ENCODE results near the gene COPRS. TPM values are rescaled to one million over a fixed set of nuclear protein-coding genes. Genes with fewer than 3 reads are reported as not detected.
"Not testable (repeated sequence)": the region's sequence is repeated elsewhere in the genome, so short reads cannot be mapped to it uniquely, and the experiment has no call there.

The COPRS gene
- total RNA-seq, 2 donors from 2014 or later: 21.5 to 30.6 TPM

DNA sequence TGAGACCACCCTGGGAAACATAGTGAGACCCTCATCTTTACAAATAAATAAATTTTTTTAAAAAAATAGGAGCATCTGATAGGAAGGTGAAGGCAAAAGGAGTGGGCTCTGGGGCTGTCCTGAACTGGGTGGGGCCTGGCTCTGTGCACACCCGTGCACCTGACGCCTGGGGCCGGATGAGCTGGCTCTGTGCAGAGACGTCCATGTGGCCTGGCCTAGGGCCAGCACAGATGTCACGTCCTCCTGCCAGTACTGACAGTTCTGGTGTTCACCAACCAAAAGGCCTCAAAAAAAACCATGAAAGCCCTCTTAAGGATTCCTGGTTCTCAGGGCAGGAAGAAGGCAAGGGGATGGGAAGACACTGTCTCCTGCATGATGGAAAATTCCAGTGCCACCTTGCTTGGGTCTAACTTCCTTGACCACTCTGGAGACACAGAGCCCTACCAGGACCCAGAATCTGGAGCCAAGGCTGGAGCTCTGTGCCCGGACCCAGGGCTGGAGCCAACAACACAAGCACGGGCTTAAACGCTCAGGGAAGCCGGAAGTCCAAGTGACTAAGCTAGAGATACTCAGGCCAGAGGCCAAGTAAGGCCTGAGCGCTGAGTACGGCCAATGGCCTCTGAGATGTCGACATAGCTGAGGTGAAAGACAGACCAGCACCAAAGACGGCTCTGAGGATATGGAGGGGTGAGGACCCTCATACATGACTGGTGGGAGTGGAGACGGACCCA, 32.9 kb downstream of the COPRS start:
- intact Hi-C loops (cut with DNase I): no loop called here
- no peak overlapping the region for H3K4me3 ChIP-seq
- no peaks in the 10 kb centered on the region for H3K4me1 ChIP-seq
- no peaks in the 10 kb centered on the region for H3K27me3 ChIP-seq
- no peak overlapping the region for H3K9ac ChIP-seq (ENCODE audit: low read depth in 2 of 2, low read length in 2 of 2)
- no peak for TF ChIP-seq CTCF (IDR thresholded peaks at IDR 0.05)
- H3K36me3 ChIP-seq: no peaks in the 10 kb centered on the region
- DNase-seq: no peak
- no peaks in the 10 kb centered on the region for H3K9me3 ChIP-seq
- H3K27ac ChIP-seq: no peak overlapping the region

DNA sequence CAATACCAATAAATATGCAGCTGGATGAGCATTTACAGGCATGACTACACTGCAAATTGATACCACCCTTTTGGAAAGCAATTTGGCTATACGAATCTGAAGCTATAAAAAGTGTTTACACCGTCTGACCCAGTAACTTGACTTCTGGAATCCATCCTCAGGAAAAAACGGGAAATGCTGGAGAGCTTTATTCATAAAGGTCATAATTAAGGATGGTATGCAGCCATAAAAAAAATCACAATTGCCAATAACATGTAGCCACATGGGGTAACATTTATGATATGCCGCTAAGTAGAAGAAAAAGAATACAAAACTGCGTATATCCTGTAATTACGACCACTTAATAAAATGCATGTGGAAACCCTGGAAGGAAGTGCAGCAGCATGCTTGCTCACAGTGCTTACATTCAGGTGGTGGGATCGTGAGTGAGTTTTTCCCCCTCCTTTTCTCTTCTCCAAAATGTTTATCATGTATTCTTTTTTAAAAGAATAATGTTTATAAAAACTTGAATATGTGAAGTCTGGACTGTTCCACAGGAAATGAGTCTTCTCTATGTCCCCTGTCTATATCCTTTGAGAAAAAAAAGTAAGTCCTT, 34.2 kb downstream of the COPRS start:
- H3K9me3 ChIP-seq: no peaks in the 10 kb centered on the region
- H3K4me1 ChIP-seq: no peaks in the 10 kb centered on the region
- no peak overlapping the region for H3K9ac ChIP-seq (ENCODE audit: low read depth in 2 of 2, low read length in 2 of 2)
- no peaks in the 10 kb centered on the region for H3K27me3 ChIP-seq
- H3K27ac ChIP-seq: no peak overlapping the region
- H3K4me3 ChIP-seq: no peak overlapping the region
- DNase-seq: no peak
- TF ChIP-seq CTCF (IDR thresholded peaks at IDR 0.05): no peak
- intact Hi-C loops (cut with DNase I): no loop called here
- H3K36me3 ChIP-seq: no peaks in the 10 kb centered on the region

DNA sequence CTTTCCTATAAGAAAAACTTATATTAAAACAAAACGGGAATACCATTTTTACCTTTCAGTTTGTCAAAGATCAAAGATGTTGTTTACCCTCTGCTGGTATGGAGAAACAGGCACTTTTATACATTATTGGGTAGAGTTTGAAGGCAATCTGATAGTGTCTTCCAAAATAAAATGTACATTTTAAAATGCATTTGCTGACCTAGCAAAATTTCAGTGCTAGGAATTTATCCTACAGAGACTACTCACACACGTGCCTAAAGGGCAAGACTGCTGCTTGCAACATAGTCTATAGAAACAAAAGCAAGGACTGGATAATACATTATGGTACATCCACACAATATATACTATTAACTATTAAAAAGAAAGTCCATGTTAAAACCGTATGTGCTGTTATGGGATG, 36.0 kb downstream of the COPRS start:
- Histone ChIP-seq H3K27me3 (no peaks in the 10 kb centered on the region), H3K4me3 (no peak overlapping the region), H3K36me3 (no peaks in the 10 kb centered on the region), H3K9me3 (no peaks in the 10 kb centered on the region), H3K9ac (ENCODE audit: low read depth in 2 of 2, low read length in 2 of 2) (no peak overlapping the region), H3K4me1 (no peaks in the 10 kb centered on the region), H3K27ac (no peak overlapping the region)
- intact Hi-C loops (cut with DNase I): no loop called here
- TF ChIP-seq CTCF (IDR thresholded peaks at IDR 0.05): no peak
- DNase-seq: no peak

GRCh38 chr17:31820691-31821435, 38.2 kb downstream of the COPRS start:
- Histone ChIP-seq H3K4me3 (no peak overlapping the region), H3K9me3 (no peaks in the 10 kb centered on the region), H3K27ac (no peak overlapping the region), H3K4me1 (no peaks in the 10 kb centered on the region), H3K36me3 (no peaks in the 10 kb centered on the region), H3K9ac (ENCODE audit: low read depth in 2 of 2, low read length in 2 of 2) (no peak overlapping the region), H3K27me3 (no peaks in the 10 kb centered on the region)
- DNase-seq: no peak
- TF ChIP-seq CTCF (IDR thresholded peaks at IDR 0.05): no peak
- intact Hi-C loops (cut with DNase I): no loop called here

DNA sequence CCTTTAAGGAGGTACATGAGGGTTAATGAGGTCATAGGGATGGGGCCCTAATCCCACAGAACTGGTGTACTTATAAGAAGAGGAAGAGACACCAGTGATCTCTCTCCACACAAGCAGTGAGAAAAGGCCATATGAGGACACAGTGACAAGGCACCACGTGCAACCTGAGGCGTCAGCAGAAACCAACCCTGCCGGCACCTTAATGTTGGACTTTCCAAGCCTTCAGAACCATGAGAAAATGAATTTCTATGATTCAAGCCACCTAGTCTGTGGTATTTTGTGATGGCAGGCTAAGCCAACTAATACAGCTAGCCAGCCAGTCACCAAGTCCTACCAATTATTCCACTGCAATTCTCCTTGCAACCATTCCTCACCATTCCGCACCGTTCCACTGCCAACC, 39.5 kb downstream of the COPRS start:
- Histone ChIP-seq H3K9ac (ENCODE audit: low read depth in 2 of 2, low read length in 2 of 2) (no peak overlapping the region), H3K36me3 (no peaks in the 10 kb centered on the region), H3K27ac (no peak overlapping the region), H3K27me3 (no peaks in the 10 kb centered on the region), H3K4me1 (no peaks in the 10 kb centered on the region), H3K4me3 (no peak overlapping the region), H3K9me3 (no peaks in the 10 kb centered on the region)
- no peak for TF ChIP-seq CTCF (IDR thresholded peaks at IDR 0.05)
- DNase-seq: no peak
- intact Hi-C loops (cut with DNase I): no loop called here

GRCh38 chr17:31818863-31819262, 40.2 kb downstream of the COPRS start:
- DNase-seq: not testable (repeated sequence)

More at GRCh38 chr17:31818863-31819262, 40.2 kb downstream of the COPRS start:
- H3K9me3 ChIP-seq; H3K27ac ChIP-seq; intact Hi-C loops (cut with DNase I); H3K4me1 ChIP-seq; H3K4me3 ChIP-seq; H3K27me3 ChIP-seq; H3K9ac ChIP-seq (ENCODE audit: low read depth in 2 of 2, low read length in 2 of 2); H3K36me3 ChIP-seq: not testable (repeated sequence)
